HepG2 (cell line): ENCODE data around the gene IL17C. TPM values are rescaled to one million over a fixed set of nuclear protein-coding genes. Genes with fewer than 3 reads are reported as not detected.

ENCODE experiments used
- BCL3 ChIP-seq: sonication (generic); formaldehyde crosslinking; IDR thresholded peaks from 2 replicates; pipeline ENCODE4 v1.5.1; 2020; ENCODE audit warnings: mild to moderate bottlenecking, missing genetic modification reagents, moderate library complexity
- ESRRA ChIP-seq: sonication (generic); formaldehyde crosslinking; IDR thresholded peaks from 2 replicates; pipeline ENCODE4 v1.5.1; 2020; ENCODE audit warnings: mild to moderate bottlenecking, low read depth, missing genetic modification reagents
- HIVEP1 ChIP-seq: sonication (generic); formaldehyde crosslinking; IDR thresholded peaks from 2 replicates; pipeline ENCODE4 v1.4.0; 2020; ENCODE audit warnings: mild to moderate bottlenecking, missing genetic modification reagents
- ISL2 ChIP-seq: sonication (generic); formaldehyde crosslinking; IDR thresholded peaks from 2 replicates; pipeline ENCODE4 v1.5.0; 2020; ENCODE audit warnings: missing genetic modification reagents
- KLF11 ChIP-seq: IDR thresholded peaks from 2 replicates; pipeline ENCODE4 v1.6.1; 2016; ENCODE audit warnings: missing compliant biosample characterization
- NFRKB ChIP-seq: fragments of 450-650 bp; IDR thresholded peaks from 2 replicates; pipeline ENCODE4 v1.6.1; 2017
- TAF1 ChIP-seq: sonication (generic); formaldehyde crosslinking; IDR thresholded peaks from 2 replicates; pipeline ENCODE4 v1.4.0; 2020; ENCODE audit warnings: missing genetic modification reagents
- ZNF263 ChIP-seq: sonication (generic); formaldehyde crosslinking; IDR thresholded peaks from 2 replicates; pipeline ENCODE4 v1.4.0; 2020; ENCODE audit warnings: missing genetic modification reagents
- ZNF33B ChIP-seq: sonication (generic); formaldehyde crosslinking; IDR thresholded peaks from 2 replicates; pipeline ENCODE4 v1.5.1; 2020; ENCODE audit warnings: mild to moderate bottlenecking, missing genetic modification reagents
- ZNF609 ChIP-seq: sonication (generic); formaldehyde crosslinking; IDR thresholded peaks from 2 replicates; pipeline ENCODE4 v1.4.0; 2020; ENCODE audit warnings: mild to moderate bottlenecking, missing genetic modification reagents, borderline replicate concordance
- ZNF773 ChIP-seq: sonication (generic); formaldehyde crosslinking; IDR thresholded peaks from 2 replicates; pipeline ENCODE4 v1.4.0; 2020; ENCODE audit warnings: missing genetic modification reagents, borderline replicate concordance
- ZNF790 ChIP-seq: sonication (generic); formaldehyde crosslinking; IDR thresholded peaks from 2 replicates; pipeline ENCODE4 v1.8.0; 2022; ENCODE audit warnings: missing genetic modification reagents, mild to moderate bottlenecking, borderline replicate concordance
- polyA plus RNA-seq, 8 experiments: library from polyadenylated mRNA; depleted of rRNA in 3 of 8; stranded (reverse) in 7 of 8; unstranded in 1 of 8; fragments of >200 nt; fragmentation: Illumina TruSeq in 4 of 8; extraction: Trizol in 4 of 8; gene quantifications; 2 replicates each; pipeline versions ENCODE4 v1.2.1 to v1.2.3, GENCODE V29; 2011 to 2016; ENCODE audit warnings: low read depth in 4 of 8, missing spikeins in 1 of 8, mixed read lengths in 1 of 8; ENCODE audit not compliant: insufficient read depth in 1 of 8
- total RNA-seq, 5 experiments: library from RNA; depleted of rRNA; stranded (reverse); fragments of >200 nt; fragmentation: Illumina TruSeq; extraction: Trizol; gene quantifications; 2 replicates each; pipeline ENCODE4 v1.2.3, GENCODE V29; 2016; ENCODE audit warnings: low read depth in 1 of 5
- TF ChIP-seq, protein P1 (sequence below): sonication (generic); formaldehyde crosslinking; IDR thresholded peaks from 2 replicates; pipeline ENCODE4 v1.5.0; 2020; ENCODE audit warnings: missing genetic modification reagents, mild to moderate bottlenecking, borderline replicate concordance
- TF ChIP-seq, protein P2 (sequence below): sonication (generic); formaldehyde crosslinking; IDR thresholded peaks from 2 replicates; pipeline ENCODE4 v1.4.0; 2020; ENCODE audit warnings: missing genetic modification reagents, borderline replicate concordance
- TF ChIP-seq, protein P3 (sequence below): sonication (generic); formaldehyde crosslinking; IDR thresholded peaks from 2 replicates; pipeline ENCODE4 v1.5.1; 2020; ENCODE audit warnings: missing genetic modification reagents, mild to moderate bottlenecking, borderline replicate concordance
- TF ChIP-seq, protein P4 (sequence below): IDR thresholded peaks from 2 replicates; pipeline ENCODE4 v1.6.1; 2012; ENCODE audit warnings: inconsistent platforms
- TF ChIP-seq, protein P5 (sequence below): IDR thresholded peaks from 2 replicates; pipeline ENCODE4 v1.6.1; 2016; ENCODE audit warnings: low read depth

Gene IL17C
- total and polyA plus RNA-seq, 2 of the 13 experiments (the other 11 are each of a cell fraction or from before 2014, with no cell fraction given): not detected

DNA sequence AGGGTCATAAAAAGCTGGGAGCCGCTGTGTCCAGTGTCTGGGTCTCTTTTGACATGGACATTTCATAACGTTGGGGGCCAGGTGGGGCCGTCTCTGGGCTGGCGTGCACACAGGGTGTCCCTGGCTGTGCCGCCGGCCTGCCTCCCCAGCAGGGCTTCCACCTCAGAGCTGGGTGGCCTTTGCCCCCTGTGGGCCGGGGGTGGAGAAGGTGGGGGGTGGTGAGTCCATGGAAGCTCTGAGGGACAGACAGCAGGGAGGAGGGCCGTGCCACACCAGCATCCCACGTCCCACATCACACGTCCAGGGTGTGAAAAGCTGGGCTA lies 48.8 kb downstream of the IL17C start (continued):
- TF ChIP-seq ZNF609 (CRISPR knock-in tag) (peak; percentile 54; the same call in 1 of the 2 replicates), BCL3 (CRISPR knock-in tag) (no peak), ZNF263 (CRISPR knock-in tag) (peak; percentile 64; the same call in 1 of the 2 replicates), ZNF33B (CRISPR knock-in tag) (no peak), ESRRA (CRISPR knock-in tag) (no peak), NFRKB (no peak), HIVEP1 (CRISPR knock-in tag) (peak; percentile 56; the same call in 1 of the 2 replicates), TAF1 (no peak), ZNF773 (no peak), ZNF790 (CRISPR knock-in tag) (no peak), KLF11 (CRISPR knock-in tag) (no peak), ISL2 (no peak)
- TF ChIP-seq, protein P1, sequence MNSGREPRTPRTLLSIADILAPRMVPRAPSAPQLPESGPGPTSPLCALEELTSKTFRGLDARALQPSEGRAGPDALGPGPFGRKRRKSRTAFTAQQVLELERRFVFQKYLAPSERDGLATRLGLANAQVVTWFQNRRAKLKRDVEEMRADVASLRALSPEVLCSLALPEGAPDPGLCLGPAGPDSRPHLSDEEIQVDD (CRISPR knock-in tag): peak; percentile 39; the same call in 1 of the 2 replicates
- TF ChIP-seq, protein P2, sequence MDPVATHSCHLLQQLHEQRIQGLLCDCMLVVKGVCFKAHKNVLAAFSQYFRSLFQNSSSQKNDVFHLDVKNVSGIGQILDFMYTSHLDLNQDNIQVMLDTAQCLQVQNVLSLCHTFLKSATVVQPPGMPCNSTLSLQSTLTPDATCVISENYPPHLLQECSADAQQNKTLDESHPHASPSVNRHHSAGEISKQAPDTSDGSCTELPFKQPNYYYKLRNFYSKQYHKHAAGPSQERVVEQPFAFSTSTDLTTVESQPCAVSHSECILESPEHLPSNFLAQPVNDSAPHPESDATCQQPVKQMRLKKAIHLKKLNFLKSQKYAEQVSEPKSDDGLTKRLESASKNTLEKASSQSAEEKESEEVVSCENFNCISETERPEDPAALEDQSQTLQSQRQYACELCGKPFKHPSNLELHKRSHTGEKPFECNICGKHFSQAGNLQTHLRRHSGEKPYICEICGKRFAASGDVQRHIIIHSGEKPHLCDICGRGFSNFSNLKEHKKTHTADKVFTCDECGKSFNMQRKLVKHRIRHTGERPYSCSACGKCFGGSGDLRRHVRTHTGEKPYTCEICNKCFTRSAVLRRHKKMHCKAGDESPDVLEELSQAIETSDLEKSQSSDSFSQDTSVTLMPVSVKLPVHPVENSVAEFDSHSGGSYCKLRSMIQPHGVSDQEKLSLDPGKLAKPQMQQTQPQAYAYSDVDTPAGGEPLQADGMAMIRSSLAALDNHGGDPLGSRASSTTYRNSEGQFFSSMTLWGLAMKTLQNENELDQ (CRISPR knock-in tag): no peak
- TF ChIP-seq, protein P3, sequence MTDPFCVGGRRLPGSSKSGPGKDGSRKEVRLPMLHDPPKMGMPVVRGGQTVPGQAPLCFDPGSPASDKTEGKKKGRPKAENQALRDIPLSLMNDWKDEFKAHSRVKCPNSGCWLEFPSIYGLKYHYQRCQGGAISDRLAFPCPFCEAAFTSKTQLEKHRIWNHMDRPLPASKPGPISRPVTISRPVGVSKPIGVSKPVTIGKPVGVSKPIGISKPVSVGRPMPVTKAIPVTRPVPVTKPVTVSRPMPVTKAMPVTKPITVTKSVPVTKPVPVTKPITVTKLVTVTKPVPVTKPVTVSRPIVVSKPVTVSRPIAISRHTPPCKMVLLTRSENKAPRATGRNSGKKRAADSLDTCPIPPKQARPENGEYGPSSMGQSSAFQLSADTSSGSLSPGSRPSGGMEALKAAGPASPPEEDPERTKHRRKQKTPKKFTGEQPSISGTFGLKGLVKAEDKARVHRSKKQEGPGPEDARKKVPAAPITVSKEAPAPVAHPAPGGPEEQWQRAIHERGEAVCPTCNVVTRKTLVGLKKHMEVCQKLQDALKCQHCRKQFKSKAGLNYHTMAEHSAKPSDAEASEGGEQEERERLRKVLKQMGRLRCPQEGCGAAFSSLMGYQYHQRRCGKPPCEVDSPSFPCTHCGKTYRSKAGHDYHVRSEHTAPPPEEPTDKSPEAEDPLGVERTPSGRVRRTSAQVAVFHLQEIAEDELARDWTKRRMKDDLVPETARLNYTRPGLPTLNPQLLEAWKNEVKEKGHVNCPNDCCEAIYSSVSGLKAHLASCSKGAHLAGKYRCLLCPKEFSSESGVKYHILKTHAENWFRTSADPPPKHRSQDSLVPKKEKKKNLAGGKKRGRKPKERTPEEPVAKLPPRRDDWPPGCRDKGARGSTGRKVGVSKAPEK: 0 out of 2 replicates have a peak, but pooled peaks have one; percentile 24
- TF ChIP-seq, protein P4, sequence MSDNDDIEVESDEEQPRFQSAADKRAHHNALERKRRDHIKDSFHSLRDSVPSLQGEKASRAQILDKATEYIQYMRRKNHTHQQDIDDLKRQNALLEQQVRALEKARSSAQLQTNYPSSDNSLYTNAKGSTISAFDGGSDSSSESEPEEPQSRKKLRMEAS: no peak
- TF ChIP-seq, protein P5, sequence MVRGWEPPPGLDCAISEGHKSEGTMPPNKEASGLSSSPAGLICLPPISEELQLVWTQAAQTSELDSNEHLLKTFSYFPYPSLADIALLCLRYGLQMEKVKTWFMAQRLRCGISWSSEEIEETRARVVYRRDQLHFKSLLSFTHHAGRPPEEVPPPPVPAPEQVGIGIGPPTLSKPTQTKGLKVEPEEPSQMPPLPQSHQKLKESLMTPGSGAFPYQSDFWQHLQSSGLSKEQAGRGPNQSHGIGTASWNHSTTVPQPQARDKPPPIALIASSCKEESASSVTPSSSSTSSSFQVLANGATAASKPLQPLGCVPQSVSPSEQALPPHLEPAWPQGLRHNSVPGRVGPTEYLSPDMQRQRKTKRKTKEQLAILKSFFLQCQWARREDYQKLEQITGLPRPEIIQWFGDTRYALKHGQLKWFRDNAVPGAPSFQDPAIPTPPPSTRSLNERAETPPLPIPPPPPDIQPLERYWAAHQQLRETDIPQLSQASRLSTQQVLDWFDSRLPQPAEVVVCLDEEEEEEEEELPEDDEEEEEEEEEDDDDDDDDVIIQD (CRISPR knock-in tag): no peak
